Neural cell (in vitro differentiated cells): ENCODE data around the gene MYRIP. TPM values are rescaled to one million over a fixed set of nuclear protein-coding genes. Genes with fewer than 3 reads are reported as not detected.

Experiments
- H2AFZ ChIP-seq: fragments of 200-600, 300-800 bp; sonication (generic), shearing (Covaris generic); 2 replicates; pipeline ENCODE4 v1.6.0; 2014; ENCODE audit warnings: low read depth, mild to moderate bottlenecking, antibody characterized with exemption, low read length, moderate library complexity
- H3F3A ChIP-seq: fragments of 200-600 bp; shearing (Covaris generic); 2 replicates; pipeline ENCODE4 v1.6.1; 2016; ENCODE audit warnings: mild to moderate bottlenecking, moderate library complexity, mixed read lengths, antibody characterized with exemption, low read length; ENCODE audit not compliant: insufficient read depth, poor library complexity, severe bottlenecking
- H3K27ac ChIP-seq: fragments of 200-600, 300-800 bp; sonication (generic), shearing (Covaris generic); 2 replicates; pipeline ENCODE4 v1.5.1; 2014; ENCODE audit warnings: mild to moderate bottlenecking, low read length, moderate library complexity
- H3K27me3 ChIP-seq: fragments of 300-800, 200-600 bp; sonication (generic), shearing (Covaris generic); 2 replicates; pipeline ENCODE4 v1.6.0; 2014; ENCODE audit warnings: mild to moderate bottlenecking, low read depth, low read length, moderate library complexity; ENCODE audit not compliant: insufficient read depth
- H3K36me3 ChIP-seq: fragments of 300-800, 200-600 bp; sonication (generic), shearing (Covaris generic); 2 replicates; pipeline ENCODE4 v1.5.1; 2014; ENCODE audit warnings: mild to moderate bottlenecking, antibody characterized with exemption, low read length, moderate library complexity; ENCODE audit not compliant: insufficient read depth
- H3K4me2 ChIP-seq: fragments of 300-800, 200-600 bp; sonication (generic), shearing (Covaris generic); 2 replicates; pipeline ENCODE4 v1.6.0; 2014; ENCODE audit warnings: mild to moderate bottlenecking, low read length
- H3K4me3 ChIP-seq: fragments of 300-800, 200-600 bp; sonication (generic), shearing (Covaris generic); 2 replicates; pipeline ENCODE4 v1.5.1; 2014; ENCODE audit warnings: mild to moderate bottlenecking, low read length, moderate library complexity
- H3K79me2 ChIP-seq: fragments of 200-600 bp; shearing (Covaris generic); replicated peaks from 2 replicates; pipeline ENCODE4 v1.6.0; 2014; ENCODE audit warnings: mild to moderate bottlenecking, low read length, moderate library complexity; ENCODE audit not compliant: insufficient read depth
- H3K9ac ChIP-seq: fragments of 300-800, 200-600 bp; sonication (generic), shearing (Covaris generic); 2 replicates; pipeline ENCODE4 v1.6.1; 2016; ENCODE audit warnings: mild to moderate bottlenecking, low read length, mixed read lengths
- H3K9me2 ChIP-seq: fragments of 200-600 bp; shearing (Covaris generic); 2 replicates; pipeline ENCODE4 v1.6.1; 2016; ENCODE audit warnings: mild to moderate bottlenecking, low read length, mixed read lengths; ENCODE audit not compliant: insufficient read depth
- H3K9me3 ChIP-seq: fragments of 200-600, 300-800 bp; sonication (generic), shearing (Covaris generic); 2 replicates; pipeline ENCODE4 v1.6.1; 2016; ENCODE audit warnings: mild to moderate bottlenecking, mixed run types, low read length, moderate library complexity, mixed read lengths
- H4K20me1 ChIP-seq: fragments of 200-600 bp; shearing (Covaris generic); 2 replicates; pipeline ENCODE4 v1.6.1; 2016; ENCODE audit warnings: mild to moderate bottlenecking, mixed run types; ENCODE audit not compliant: insufficient read depth
- EP300 ChIP-seq: fragments of 450-650 bp; conservative IDR thresholded peaks from 2 replicates; pipeline ENCODE4 v1.6.1; 2014; ENCODE audit warnings: antibody characterized with exemption, mild to moderate bottlenecking, moderate library complexity; ENCODE audit not compliant: poor library complexity, severe bottlenecking
- EZH2 ChIP-seq: fragments of 200-600, 300-800 bp; shearing (Covaris generic), sonication (generic); IDR thresholded peaks from 2 replicates; pipeline ENCODE4 v1.6.1; 2014; ENCODE audit warnings: antibody characterized with exemption, low read length, borderline replicate concordance, mild to moderate bottlenecking; ENCODE audit not compliant: insufficient read depth, poor library complexity, severe bottlenecking
- POLR2AphosphoS5 ChIP-seq: IDR thresholded peaks from 2 replicates; pipeline ENCODE4 v1.6.1; 2012
- polyA plus RNA-seq: library from polyadenylated mRNA; depleted of rRNA; stranded (reverse); fragments of >200 nt; gene quantifications from 2 replicates; pipeline ENCODE4 v1.2.3, GENCODE V29; 2014
- TF ChIP-seq, protein P1 (sequence below): IDR thresholded peaks from 2 replicates; pipeline ENCODE4 v1.6.1; 2012; ENCODE audit warnings: borderline replicate concordance
- TF ChIP-seq, protein P2 (sequence below): fragments of 450-650 bp; IDR thresholded peaks from 2 replicates; pipeline ENCODE4 v1.5.1; 2014; ENCODE audit warnings: antibody characterized with exemption, mild to moderate bottlenecking, moderate library complexity; ENCODE audit not compliant: poor library complexity, severe bottlenecking

The MYRIP gene
- polyA plus RNA-seq, 1 donor from 2014 or later = 0.76 TPM

DNA sequence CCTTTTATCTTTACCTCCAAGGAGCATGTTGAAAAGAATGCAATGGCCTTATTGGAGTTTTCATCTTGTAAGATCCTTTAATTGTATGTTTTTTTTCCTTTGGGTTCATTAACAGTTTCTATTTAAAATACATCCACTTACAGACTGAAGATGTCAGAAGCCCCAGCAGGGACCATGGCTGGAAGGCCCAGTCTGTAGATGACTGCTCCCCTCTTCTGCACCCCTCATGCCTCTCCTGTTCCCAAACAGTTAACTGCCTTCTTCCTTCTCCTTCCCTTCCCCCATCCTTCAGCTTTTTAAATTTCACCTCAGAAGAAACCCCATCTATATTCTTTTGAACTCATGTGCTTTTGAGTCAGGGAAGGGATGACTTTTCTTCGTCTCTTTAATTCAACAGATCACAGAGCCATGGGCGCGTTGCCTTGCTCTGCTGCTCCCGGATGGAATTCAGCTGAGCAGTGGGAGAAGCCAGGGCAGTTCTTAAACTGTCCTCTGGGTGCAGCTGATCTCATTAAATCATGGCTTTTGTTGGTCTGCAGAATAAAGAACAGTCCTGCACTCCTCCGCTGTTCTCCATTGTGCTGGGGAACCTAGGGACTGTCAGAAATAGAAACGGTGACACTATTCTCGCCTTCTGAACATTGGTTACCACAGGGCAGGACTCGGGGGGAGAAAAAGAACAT is 428.6 kb downstream of the MYRIP start:
- no peak overlapping the region for H3K9ac ChIP-seq
- H3K27me3 ChIP-seq = no peaks in the 10 kb centered on the region
- H2AFZ ChIP-seq = no peak overlapping the region
- no peaks in the 10 kb centered on the region for H4K20me1 ChIP-seq
- no peak overlapping the region for H3K4me2 ChIP-seq
- H3K9me2 ChIP-seq = no peaks in the 10 kb centered on the region
- TF ChIP-seq EP300 (no peak), EZH2 (no peak)
- TF ChIP-seq, protein P1, sequence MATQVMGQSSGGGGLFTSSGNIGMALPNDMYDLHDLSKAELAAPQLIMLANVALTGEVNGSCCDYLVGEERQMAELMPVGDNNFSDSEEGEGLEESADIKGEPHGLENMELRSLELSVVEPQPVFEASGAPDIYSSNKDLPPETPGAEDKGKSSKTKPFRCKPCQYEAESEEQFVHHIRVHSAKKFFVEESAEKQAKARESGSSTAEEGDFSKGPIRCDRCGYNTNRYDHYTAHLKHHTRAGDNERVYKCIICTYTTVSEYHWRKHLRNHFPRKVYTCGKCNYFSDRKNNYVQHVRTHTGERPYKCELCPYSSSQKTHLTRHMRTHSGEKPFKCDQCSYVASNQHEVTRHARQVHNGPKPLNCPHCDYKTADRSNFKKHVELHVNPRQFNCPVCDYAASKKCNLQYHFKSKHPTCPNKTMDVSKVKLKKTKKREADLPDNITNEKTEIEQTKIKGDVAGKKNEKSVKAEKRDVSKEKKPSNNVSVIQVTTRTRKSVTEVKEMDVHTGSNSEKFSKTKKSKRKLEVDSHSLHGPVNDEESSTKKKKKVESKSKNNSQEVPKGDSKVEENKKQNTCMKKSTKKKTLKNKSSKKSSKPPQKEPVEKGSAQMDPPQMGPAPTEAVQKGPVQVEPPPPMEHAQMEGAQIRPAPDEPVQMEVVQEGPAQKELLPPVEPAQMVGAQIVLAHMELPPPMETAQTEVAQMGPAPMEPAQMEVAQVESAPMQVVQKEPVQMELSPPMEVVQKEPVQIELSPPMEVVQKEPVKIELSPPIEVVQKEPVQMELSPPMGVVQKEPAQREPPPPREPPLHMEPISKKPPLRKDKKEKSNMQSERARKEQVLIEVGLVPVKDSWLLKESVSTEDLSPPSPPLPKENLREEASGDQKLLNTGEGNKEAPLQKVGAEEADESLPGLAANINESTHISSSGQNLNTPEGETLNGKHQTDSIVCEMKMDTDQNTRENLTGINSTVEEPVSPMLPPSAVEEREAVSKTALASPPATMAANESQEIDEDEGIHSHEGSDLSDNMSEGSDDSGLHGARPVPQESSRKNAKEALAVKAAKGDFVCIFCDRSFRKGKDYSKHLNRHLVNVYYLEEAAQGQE = no peak
- TF ChIP-seq, protein P2, sequence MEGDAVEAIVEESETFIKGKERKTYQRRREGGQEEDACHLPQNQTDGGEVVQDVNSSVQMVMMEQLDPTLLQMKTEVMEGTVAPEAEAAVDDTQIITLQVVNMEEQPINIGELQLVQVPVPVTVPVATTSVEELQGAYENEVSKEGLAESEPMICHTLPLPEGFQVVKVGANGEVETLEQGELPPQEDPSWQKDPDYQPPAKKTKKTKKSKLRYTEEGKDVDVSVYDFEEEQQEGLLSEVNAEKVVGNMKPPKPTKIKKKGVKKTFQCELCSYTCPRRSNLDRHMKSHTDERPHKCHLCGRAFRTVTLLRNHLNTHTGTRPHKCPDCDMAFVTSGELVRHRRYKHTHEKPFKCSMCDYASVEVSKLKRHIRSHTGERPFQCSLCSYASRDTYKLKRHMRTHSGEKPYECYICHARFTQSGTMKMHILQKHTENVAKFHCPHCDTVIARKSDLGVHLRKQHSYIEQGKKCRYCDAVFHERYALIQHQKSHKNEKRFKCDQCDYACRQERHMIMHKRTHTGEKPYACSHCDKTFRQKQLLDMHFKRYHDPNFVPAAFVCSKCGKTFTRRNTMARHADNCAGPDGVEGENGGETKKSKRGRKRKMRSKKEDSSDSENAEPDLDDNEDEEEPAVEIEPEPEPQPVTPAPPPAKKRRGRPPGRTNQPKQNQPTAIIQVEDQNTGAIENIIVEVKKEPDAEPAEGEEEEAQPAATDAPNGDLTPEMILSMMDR = peak; percentile 25
- no peaks in the 10 kb centered on the region for H3K36me3 ChIP-seq
- no peaks in the 10 kb centered on the region for H3K9me3 ChIP-seq
- no peak overlapping the region for H3K4me3 ChIP-seq
- no peaks in the 10 kb centered on the region for H3K79me2 ChIP-seq
- H3K27ac ChIP-seq = no peak overlapping the region
- H3F3A ChIP-seq = no peaks in the 10 kb centered on the region

DNA sequence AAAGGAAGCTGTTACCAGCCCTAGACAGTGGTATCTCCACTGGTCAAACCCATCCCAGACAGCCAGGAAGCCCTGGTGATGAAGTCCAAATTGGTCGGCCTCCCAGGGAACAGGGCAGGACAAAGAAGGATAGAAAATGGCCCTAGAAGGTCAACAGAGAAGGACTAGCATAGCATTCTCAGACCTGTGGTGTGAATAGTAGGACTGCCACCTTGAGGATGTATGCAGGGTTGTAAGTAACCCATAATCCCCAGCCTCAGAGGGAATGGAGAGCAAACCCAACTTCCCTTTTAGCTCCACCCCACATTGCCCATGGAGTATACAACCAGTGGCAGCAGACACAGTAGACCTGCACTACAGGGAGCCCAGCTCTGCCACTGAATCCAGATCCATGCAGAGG is 431.5 kb downstream of the MYRIP start:
- Histone ChIP-seq H3K9me3 (no peaks in the 10 kb centered on the region), H3K27ac (no peak overlapping the region), H3K36me3 (no peaks in the 10 kb centered on the region), H3F3A (no peaks in the 10 kb centered on the region), H3K79me2 (no peaks in the 10 kb centered on the region), H4K20me1 (no peaks in the 10 kb centered on the region), H2AFZ (no peak overlapping the region), H3K9me2 (no peaks in the 10 kb centered on the region), H3K4me3 (no peak overlapping the region), H3K4me2 (no peak overlapping the region), H3K9ac (no peak overlapping the region), H3K27me3 (no peaks in the 10 kb centered on the region)
- no peak for TF ChIP-seq POLR2AphosphoS5
- TF ChIP-seq EP300 = no peak

DNA sequence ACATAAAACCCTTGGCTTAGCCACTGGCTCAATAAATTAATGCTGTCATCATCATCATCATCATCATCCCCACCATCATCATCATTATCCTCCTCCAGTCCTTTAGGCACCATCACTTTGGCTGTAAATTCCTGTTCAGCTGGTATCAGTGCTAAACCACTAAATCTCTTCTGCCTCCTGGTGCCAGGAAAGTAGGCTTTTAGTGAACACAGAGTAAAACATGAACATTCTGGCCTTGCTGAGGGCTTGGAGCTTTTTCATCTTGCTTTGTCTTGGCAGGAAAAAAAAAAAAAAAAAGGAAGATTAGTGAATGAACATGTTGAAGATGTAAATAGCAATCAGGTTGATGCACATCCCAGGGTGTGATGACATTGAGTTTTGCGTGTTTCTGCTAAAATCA is 432.8 kb downstream of the MYRIP start:
- no peak for TF ChIP-seq EZH2
- TF ChIP-seq, protein P2 = no peak
- Histone ChIP-seq H3K27ac (no peak overlapping the region), H3K9me3 (no peaks in the 10 kb centered on the region), H3K4me3 (no peak overlapping the region), H3K9ac (no peak overlapping the region), H3K36me3 (no peaks in the 10 kb centered on the region), H3K9me2 (no peaks in the 10 kb centered on the region), H3F3A (no peaks in the 10 kb centered on the region), H3K4me2 (no peak overlapping the region), H2AFZ (no peak overlapping the region), H3K79me2 (no peaks in the 10 kb centered on the region), H3K27me3 (no peaks in the 10 kb centered on the region), H4K20me1 (no peaks in the 10 kb centered on the region)
